KOPT-K1 (cell line): ENCODE data around the gene BRF1.
A peak's percentile ranks its signal among the peaks of the same experiment; 100 is the strongest.

Experiments
- H3K27ac ChIP-seq: fragments of 200-600 bp; sonication (generic); 2 replicates; pipeline ENCODE4 v1.5.1; 2016; ENCODE audit warnings: antibody characterized with exemption, mild to moderate bottlenecking, low read depth, low read length; ENCODE audit not compliant: poor library complexity, severe bottlenecking
- H3K36me3 ChIP-seq: fragments of 200-600 bp; sonication (generic); 2 replicates; pipeline ENCODE4 v1.5.1; 2017; ENCODE audit warnings: antibody characterized with exemption, mild to moderate bottlenecking, low read length, moderate library complexity; ENCODE audit not compliant: insufficient read depth
- H3K9me3 ChIP-seq: fragments of 200-600 bp; sonication (generic); 2 replicates; pipeline ENCODE4 v1.5.1; 2017; ENCODE audit warnings: antibody characterized with exemption, low read length, mild to moderate bottlenecking; ENCODE audit not compliant: insufficient read depth, poor library complexity, severe bottlenecking

Gene BRF1

DNA sequence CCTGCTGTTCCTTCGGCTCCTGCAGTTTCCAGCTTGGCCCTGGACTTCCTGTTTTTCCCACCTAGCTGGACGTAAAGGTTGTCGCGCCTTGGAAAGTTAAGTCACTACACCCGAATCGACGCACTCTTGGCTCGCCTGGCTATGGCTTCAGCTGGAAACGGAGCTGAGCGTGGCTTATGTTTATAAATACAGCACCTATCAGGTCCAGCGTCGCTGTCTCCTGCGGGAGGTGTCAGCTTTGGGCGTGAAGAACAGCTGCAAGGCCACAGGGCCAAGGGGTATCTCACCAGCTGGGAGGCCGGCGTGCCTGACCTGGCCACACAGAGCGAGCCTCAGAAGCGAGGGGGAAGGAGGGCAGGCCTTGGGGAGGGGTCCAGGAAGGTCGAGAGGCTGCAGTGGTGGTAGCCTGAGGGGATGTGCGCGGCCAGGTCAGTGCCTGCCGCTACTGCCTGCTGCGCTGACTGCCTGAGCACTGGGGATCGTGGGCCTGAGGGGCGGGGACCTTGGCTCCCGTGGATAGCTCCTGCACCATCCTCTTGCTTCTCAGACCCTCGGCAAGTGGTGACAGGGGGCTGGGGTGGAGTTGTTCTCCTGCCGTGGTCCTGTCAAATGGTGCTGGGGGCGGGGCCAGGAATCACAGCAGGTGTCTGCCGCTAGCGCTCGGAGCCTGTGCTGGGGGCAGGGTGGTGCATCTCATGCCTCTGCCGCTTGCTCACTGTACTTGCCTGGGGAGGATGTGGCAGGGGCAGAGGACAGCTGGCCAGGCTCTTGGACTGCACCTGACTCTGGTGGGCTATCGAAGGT lies 26.3 kb upstream of the BRF1 start:
- no peak overlapping the region for H3K27ac ChIP-seq
- H3K36me3 ChIP-seq: no peaks in the 10 kb centered on the region
- H3K9me3 ChIP-seq: peaks cover 13% of the 10 kb centered on the region

GRCh38 chr14:105326568-105326867 lies 25.7 kb upstream of the BRF1 start:
- Histone ChIP-seq H3K27ac (no peak overlapping the region), H3K9me3 (peaks cover 11% of the 10 kb centered on the region), H3K36me3 (no peaks in the 10 kb centered on the region)

GRCh38 chr14:105325716-105326567 lies 25.1 kb upstream of the BRF1 start:
- Histone ChIP-seq H3K36me3 (no peaks in the 10 kb centered on the region), H3K27ac (no peak overlapping the region), H3K9me3 (peaks cover 5% of the 10 kb centered on the region)

DNA sequence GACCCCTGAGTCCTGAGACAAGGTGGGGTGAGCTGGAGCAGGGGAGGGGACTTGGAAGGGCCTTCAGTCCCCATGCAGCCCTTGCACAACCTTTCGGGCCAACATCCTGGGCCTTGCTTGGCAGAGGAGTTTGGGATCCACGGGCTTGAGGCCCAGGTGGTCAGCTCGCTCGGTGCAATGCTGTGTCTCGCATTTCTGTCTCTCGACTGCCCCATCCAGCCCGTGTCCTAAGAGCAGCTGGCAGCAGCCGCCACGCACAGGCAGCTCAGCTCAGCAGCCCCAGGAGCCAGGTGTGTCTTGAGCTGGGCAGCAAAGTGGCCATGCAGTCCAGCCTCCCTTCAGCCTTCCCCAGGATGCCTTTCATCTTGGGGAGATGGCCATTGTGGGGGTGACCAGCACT lies 24.5 kb upstream of the BRF1 start:
- H3K27ac ChIP-seq: no peak overlapping the region
- no peaks in the 10 kb centered on the region for H3K36me3 ChIP-seq
- H3K9me3 ChIP-seq: no peaks in the 10 kb centered on the region

DNA sequence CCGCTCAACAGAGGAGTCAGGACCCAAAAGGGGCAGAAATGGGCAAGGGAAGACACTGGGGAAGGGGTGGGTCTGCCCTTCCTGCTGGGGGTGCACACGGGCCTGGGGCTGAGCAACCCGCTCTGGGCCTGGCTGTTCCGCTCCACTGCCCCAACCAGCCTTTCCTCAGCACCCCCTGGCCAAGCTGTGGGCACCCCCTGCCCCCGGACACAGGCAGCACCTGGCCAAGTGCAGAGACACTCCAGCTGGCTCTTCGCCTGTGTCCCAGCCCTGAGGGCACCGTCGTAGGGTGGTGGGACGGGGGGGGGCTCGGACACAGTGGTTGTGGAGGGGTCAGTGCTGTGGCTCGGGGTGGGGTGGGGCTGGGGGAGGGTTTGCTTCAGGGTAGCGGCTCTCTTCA lies 24.1 kb upstream of the BRF1 start:
- no peak overlapping the region for H3K27ac ChIP-seq
- no peaks in the 10 kb centered on the region for H3K9me3 ChIP-seq
- H3K36me3 ChIP-seq: no peaks in the 10 kb centered on the region

- Histone ChIP-seq H3K9me3 (no peaks in the 10 kb centered on the region), H3K36me3 (no peaks in the 10 kb centered on the region), H3K27ac (no peak overlapping the region)
Observed at GRCh38 chr14:105324080-105324778, 23.4 kb upstream of the BRF1 start.

DNA sequence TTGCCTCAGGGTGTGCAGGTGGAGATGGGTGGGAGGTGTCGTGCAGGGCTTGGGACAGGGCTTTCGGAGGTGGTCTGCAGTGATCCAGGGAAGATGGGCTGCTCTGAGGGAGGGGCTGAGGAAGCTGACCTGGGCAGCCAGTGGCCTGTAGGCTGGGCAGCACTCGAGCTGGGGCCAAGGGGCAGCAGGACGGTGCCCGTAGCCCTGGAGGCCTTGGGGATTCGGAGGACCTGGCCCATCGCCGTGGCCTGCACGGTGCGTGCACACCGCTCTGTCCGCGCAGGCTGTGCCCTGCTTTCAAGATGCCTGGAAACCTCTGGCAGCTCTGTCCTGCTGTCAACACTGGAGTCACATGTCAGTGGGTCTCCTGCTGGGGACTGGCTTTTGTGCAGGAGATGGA lies 22.9 kb upstream of the BRF1 start:
- no peaks in the 10 kb centered on the region for H3K36me3 ChIP-seq
- no peak overlapping the region for H3K27ac ChIP-seq
- H3K9me3 ChIP-seq: no peaks in the 10 kb centered on the region

- H3K36me3 ChIP-seq: no peaks in the 10 kb centered on the region
- no peaks in the 10 kb centered on the region for H3K9me3 ChIP-seq
- H3K27ac ChIP-seq: no peak overlapping the region
Observed at GRCh38 chr14:105322791-105323556, 22.2 kb upstream of the BRF1 start.

- Histone ChIP-seq H3K9me3 (peaks cover 3% of the 10 kb centered on the region), H3K27ac (no peak overlapping the region), H3K36me3 (no peaks in the 10 kb centered on the region)
Observed at GRCh38 chr14:105317546-105317945, 16.7 kb upstream of the BRF1 start.

- H3K36me3 ChIP-seq: no peaks in the 10 kb centered on the region
- H3K9me3 ChIP-seq: peaks cover 3% of the 10 kb centered on the region
- H3K27ac ChIP-seq: no peak overlapping the region
Observed at GRCh38 chr14:105316968-105317510, 16.2 kb upstream of the BRF1 start.

- Histone ChIP-seq H3K27ac (no peak overlapping the region), H3K36me3 (no peaks in the 10 kb centered on the region), H3K9me3 (peaks cover 3% of the 10 kb centered on the region)
Observed at GRCh38 chr14:105316577-105316941, 15.8 kb upstream of the BRF1 start.

GRCh38 chr14:105315941-105316576 lies 15.3 kb upstream of the BRF1 start:
- Histone ChIP-seq H3K9me3 (peaks cover 3% of the 10 kb centered on the region), H3K27ac (no peak overlapping the region), H3K36me3 (no peaks in the 10 kb centered on the region)

DNA sequence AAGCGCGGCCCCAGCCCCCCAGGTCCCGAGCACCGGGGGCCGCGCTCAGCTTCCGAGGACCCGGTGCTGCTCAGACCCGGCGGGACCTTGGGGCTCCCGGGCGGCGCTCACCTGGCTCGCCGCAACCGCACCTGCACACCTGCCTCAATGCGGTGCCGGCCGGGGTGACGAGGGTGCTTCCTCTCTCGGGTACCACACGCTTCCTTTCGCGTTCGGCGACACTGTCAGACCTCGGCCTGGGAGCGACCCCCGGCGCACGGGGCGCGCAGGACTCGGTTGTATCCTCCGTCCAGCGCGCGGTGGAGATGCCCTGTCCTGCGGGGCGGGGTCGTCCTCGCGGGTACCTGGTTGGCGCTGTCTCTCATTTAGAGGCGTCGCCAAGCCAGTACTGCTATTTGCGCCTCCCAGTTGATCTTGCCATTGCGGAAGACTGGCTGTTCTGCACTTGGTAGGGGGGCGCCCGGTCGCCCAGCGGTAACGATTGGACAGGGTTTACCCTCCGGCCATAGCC lies 14.5 kb upstream of the BRF1 start:
- Histone ChIP-seq H3K27ac (peak overlapping the region; percentile 30), H3K36me3 (no peaks in the 10 kb centered on the region), H3K9me3 (peaks cover 3% of the 10 kb centered on the region)
